SW480 (cell line): ENCODE data around the gene SLC9A7.
"Not testable (repeated sequence)": the region's sequence is repeated elsewhere in the genome, so short reads cannot be mapped to it uniquely, and the experiment has no call there.

Source experiments
- DNase-seq: peaks from one replicate; pipeline ENCODE4 v3.0.0-alpha.2; 2016; ENCODE audit warnings: low spot score

Gene SLC9A7

GRCh38 chrX:46758956-46759644 lies at the start of gene SLC9A7:
TSS of gene SLC9A7 (minus strand) at chrX:46759118. CDS start at chrX:46759029, 89 bp downstream.
- DNase-seq: peak; percentile 77

DNA sequence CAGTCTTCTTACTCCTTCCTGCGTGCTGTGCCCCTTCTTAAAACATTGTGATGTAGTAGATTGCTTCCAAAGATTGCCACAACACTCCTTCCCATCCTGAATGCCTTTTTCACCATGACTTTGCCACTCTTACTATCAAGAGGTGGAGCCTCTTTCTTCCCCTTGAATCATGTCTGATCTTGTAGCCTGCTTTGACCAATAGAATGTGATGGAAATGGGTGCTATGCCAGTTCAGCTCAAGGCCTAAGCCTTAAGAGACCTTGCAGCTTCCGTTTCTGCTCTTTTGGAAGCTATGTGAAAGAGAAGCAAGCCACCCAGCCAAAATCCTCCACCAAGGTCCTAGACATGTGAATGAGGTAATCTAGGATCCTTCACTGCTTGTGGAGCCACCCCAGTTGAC lies 46.4 kb upstream of the SLC9A7 start:
- no peak for DNase-seq

DNA sequence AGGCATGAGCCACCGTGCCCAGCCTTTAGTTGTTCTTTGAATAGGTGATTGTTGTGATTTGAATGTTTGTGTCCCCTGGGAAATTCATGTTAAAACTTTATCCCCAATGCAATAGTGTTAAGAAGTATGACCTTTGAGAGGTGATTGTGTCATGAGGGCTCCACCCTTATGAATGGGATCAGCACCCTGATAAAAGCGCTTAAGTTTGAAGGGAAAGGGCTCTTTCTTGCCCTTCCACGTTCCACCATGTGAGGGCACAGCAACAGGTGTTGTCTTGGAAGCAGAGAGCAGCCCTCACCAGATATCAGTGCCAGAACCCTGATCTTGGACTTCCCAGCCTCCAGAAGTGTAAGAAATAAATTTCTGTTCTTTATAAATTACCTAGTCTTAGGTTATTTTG lies 44.2 kb upstream of the SLC9A7 start:
- peak; percentile 18 for DNase-seq

GRCh38 chrX:46796574-46797191 lies 37.8 kb upstream of the SLC9A7 start:
- peak; percentile 63 for DNase-seq

- no peak for DNase-seq
These were observed 34.6 kb upstream of the SLC9A7 start for GRCh38 chrX:46793386-46794143.

DNA sequence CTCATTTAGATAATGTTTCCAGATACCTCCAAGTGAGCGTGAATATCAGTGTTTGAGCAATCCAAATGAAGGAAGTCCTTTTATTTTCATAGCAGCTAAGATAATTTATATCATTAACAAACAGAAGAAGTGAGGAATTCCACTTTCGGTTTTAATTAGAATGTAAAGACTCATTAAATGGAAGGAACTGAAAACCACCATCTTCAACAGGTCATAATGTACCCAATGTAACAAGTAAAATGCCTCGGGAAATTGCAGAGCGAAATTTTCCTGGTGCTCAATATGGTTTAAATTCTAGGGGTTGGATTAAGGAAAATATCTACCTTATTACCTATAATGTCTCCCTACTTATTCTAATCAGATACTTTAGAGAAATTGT lies 33.9 kb upstream of the SLC9A7 start:
- no peak for DNase-seq

DNA sequence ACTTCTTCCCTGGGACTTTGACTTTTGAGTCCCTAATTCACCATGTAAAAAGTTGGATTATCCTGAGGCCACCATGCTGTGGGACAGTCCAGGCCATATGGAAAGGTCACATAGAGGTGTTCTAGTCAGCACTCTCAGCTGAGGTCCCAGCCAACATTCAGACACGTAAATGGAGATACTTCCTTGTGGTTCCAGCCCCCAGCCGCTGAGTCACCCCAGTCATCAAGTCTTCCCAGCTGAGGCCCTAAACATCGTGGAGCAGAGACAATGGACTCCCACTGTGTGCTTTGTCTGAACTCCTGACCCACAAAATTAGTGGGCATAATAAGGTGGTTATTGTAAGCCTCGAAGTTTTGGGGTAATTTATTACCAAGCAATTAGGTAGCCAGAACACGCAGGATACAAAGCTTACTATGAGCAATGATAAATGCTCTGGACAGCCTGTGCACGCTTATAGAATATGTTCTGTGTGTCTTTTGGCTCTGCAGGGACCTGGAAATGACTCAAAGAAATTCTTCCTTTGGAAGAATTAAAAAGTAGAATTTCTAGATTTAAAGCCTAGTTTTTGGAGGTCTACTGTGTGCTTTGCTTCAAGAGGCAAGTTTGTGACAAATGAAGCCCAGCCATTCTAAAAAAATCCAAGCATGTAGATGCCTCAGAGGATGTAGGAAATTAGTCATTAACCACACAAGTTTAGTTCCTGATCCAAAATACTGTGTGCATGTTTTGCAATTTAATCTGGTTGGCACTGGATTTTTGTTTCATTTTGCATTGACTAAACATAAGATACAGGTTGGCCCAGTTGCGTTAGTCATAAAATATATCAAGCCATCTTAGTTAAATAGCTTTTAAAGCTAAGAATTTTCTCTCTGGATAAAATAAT lies 33.2 kb upstream of the SLC9A7 start:
- peak; percentile 52 for DNase-seq

GRCh38 chrX:46788902-46789301 lies 30.0 kb upstream of the SLC9A7 start:
- DNase-seq: no peak

GRCh38 chrX:46784437-46784836 lies 25.5 kb upstream of the SLC9A7 start:
- DNase-seq: not testable (repeated sequence)

DNA sequence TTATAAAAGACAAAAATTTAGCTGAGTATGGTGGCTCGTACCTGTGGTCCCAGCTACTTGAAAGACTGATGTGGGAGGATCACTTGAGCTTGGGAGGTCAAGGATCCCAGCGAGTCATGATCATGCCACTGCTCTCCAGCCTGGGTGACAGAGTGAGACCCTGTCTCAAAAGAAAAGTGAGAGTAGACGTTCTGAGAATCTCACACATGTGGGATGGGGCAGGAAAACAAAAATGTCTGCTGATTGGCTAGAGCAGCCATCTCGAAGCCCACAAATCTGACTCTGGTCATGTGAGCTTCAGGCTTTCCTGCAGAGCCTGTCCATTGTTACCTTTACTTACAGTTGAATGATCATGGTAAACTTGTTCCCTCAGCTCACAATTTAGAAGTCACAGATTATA lies 23.1 kb upstream of the SLC9A7 start:
- no peak for DNase-seq

DNA sequence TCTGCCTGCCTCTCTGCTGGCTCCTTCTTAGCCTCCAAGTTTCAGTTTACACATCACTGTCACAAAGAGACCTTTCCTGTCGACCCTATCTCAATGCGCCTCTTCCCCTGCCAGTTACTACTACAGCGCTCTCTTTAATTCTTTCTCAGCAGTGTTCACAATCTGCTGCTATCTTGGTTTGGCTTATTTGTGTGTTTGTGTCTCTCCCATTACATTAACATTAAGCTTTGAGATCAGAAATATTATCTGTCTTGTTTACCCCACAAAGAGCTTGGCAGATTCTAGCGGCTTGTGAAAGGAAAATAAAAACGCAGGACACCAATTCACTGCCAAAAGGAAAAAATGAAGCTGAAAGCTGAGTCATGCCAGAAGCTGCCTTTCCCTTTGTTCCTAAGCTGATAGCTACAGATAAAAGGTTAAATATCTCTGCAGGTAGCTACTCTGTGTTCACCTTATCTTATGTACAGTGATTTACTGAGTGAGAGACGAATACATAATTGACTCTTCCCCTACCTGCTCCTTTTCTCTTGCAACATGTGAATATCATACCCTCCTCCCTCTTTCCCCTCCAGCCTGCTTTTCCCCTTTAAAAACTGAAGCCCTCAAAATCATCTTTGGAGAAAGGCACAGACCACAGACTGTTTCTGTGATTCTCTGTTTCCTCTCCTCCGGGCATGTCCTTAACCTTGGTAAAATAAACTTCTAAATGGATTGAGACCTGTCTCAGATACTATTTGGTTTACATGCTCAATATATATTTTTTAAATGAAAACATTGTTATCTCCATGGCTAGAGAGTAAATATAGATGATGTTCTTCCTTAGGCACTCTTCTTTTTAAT lies 19.3 kb upstream of the SLC9A7 start:
- no peak for DNase-seq

GRCh38 chrX:46770817-46771163 lies 11.9 kb upstream of the SLC9A7 start:
- DNase-seq: no peak

- DNase-seq: no peak
These were observed 11.3 kb upstream of the SLC9A7 start for GRCh38 chrX:46770000-46770816.

DNA sequence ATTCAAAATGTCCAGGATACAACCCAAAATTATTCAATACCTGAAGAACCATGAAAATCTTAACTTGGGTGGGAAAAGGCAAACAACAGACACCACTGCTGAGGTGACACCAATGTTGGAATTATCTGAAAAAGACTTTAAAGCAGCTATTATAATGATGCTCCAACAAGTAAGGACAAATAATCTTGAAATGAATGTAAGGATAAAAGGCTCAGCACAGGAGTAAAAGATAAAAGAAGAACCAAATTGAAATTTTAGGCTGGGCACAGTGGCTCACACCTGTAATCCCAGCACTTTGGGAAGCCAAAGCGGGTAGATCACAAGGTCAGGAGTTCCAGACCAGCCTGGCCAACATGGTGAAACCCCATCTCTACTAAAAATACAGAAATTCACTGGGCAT lies 4.0 kb upstream of the SLC9A7 start:
- DNase-seq: no peak

GRCh38 chrX:46759645-46759974 lies 692 bp upstream of the SLC9A7 start:
- DNase-seq: no peak

- DNase-seq: peak; percentile 23
These were observed 559 bp downstream of the SLC9A7 start for GRCh38 chrX:46758163-46758955.

- peak; percentile 14 for DNase-seq
These were observed 1.3 kb downstream of the SLC9A7 start for GRCh38 chrX:46757593-46757992.

DNA sequence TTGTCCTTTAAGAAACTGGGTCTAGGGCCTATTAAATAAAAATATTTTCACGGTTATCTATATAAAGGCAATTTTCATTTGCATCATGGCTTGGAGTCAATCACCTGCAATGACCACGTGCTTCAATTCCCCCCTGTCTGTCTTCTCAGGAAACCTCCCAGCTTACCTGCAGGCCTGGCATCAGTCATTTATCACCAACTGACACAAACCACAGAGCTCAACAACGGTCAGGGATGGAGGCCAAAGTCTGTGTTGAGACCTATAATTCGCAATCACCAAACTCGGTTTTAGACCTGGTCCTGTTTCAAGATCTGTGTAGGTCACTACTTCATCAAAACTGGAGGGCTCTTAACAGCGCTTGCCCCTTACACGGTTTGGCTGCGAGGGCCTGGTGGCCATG lies 1.9 kb downstream of the SLC9A7 start:
- peak; percentile 11 for DNase-seq

DNA sequence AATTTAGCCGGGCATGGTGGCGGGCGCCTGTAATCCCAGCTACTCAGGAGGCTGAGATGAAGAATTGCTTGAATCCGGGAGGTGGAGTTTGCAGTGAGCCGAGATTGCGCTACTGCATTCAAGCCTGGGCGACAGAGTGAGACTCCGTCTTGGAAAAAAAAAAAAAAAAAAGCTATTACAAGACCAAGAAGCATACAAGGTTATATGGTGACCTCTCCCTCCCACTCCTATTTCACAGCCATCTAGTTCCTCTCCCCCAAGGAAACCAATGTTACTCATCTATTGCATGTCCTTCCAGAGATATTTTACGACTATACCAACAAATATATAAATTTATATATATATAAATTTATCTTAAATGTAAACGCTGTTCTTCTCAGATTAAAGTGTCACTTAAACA lies 3.2 kb downstream of the SLC9A7 start:
- no peak for DNase-seq

DNA sequence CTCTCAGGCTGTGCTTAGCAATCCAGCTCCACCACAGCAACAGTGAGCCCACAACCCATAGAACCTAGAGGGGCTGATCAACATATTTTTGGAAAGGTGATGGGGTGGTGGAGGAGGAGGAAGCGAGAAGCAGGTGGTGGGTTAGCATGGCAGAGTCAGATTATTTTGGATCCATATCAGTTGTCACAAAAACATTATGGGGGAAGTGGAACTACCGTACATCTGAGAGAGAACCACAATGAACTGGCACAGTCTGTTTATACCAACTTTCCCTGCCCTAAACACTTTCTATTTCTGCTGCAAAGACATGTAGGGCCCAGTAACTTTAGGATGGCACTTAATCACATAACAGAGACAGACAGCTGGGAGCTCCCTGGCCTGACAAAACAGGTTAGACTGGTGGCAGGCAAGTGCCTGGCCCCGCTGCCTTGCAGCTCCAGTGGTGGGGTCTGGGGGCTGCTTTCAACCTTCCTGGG lies 4.3 kb downstream of the SLC9A7 start:
- no peak for DNase-seq
